ENCODE measurements around the gene NFATC2IP.

DNA sequence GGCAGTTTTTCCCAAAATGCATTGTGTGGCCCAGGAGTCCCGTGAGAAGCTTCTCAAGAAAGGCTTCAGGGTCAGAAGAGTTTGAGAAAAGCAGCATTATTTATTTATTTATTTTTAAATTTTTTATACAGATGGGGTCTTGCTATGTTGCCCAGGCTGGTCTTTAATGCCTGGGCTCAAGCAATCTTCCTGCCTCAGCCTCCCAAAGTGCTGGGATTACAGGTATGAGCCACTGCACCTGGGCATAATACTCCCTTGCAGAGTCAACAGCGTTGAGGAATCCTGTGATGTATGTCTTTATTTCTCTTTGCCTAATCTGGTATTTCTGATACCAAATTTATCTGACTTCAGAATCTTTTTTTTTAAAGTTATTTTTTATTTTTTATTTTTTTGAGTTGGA, 49.3 kb downstream of the NFATC2IP start:
- no peak for TF ChIP-seq EZH2 (IDR thresholded peaks at IDR 0.05; ENCODE audit: low read depth, low read length, severe bottlenecking)
- TF ChIP-seq, protein P1, sequence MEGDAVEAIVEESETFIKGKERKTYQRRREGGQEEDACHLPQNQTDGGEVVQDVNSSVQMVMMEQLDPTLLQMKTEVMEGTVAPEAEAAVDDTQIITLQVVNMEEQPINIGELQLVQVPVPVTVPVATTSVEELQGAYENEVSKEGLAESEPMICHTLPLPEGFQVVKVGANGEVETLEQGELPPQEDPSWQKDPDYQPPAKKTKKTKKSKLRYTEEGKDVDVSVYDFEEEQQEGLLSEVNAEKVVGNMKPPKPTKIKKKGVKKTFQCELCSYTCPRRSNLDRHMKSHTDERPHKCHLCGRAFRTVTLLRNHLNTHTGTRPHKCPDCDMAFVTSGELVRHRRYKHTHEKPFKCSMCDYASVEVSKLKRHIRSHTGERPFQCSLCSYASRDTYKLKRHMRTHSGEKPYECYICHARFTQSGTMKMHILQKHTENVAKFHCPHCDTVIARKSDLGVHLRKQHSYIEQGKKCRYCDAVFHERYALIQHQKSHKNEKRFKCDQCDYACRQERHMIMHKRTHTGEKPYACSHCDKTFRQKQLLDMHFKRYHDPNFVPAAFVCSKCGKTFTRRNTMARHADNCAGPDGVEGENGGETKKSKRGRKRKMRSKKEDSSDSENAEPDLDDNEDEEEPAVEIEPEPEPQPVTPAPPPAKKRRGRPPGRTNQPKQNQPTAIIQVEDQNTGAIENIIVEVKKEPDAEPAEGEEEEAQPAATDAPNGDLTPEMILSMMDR (IDR thresholded peaks at IDR 0.05; ENCODE audit: control extremely low read depth in 1 of 3, insufficient read depth in 1 of 3, low read depth in 1 of 3, low read length in 3 of 3), result no peak
- TF ChIP-seq POLR2A (IDR thresholded peaks at IDR 0.05; ENCODE audit: control extremely low read depth in 1 of 2, low read depth in 2 of 2, low read length in 2 of 2), result no peak
- no peak for TF ChIP-seq SP4 (IDR thresholded peaks at IDR 0.05; ENCODE audit: low read length)
- no peak for TF ChIP-seq POLR2AphosphoS5 (IDR thresholded peaks at IDR 0.05; ENCODE audit: low read depth, low read length)
- no peak for TF ChIP-seq SUZ12 (IDR thresholded peaks at IDR 0.05; ENCODE audit: low read length)
- no peak for TF ChIP-seq KDM5A (IDR thresholded peaks at IDR 0.05; ENCODE audit: low read length)
- no peak for TF ChIP-seq EP300 (IDR thresholded peaks at IDR 0.05; ENCODE audit: borderline replicate concordance in 1 of 2, low read depth in 2 of 2, low read length in 2 of 2)
- no peak for TF ChIP-seq MAFK (IDR thresholded peaks at IDR 0.05; ENCODE audit: low read depth, low read length)

All from H1 (cell line).